ENCODE results near the gene MARCHF10. TPM values are rescaled to one million over a fixed set of nuclear protein-coding genes. Genes with fewer than 3 reads are reported as not detected.
"Not testable (repeated sequence)": the region's sequence is repeated elsewhere in the genome, so short reads cannot be mapped to it uniquely, and the experiment has no call there.

The MARCHF10 gene
- total and polyA plus RNA-seq, 2 of the 4 experiments (the other 2 are of a cell fraction) = 0.18 to 0.74 TPM

DNA sequence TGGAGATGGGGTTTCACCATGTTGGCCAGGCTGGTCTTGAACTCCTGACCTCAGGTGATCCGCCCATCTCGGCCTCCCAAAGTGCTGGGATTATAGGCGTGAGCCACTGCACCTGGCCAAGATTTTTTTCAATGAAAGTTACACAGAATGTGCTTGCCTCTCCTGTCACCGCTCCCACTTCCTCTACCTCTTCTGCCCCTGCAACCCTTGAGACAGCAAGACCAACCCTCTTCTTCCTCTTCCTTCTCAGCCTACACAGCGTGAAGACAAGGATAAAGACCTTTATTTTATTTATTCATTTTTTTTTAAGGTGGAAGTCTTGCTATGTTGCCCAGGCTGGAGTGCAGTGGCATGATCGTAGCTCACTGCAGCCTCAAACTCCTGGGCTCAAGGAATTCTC lies 23.0 kb upstream of the MARCHF10 start:
- H2BK5ac ChIP-seq (ENCODE audit: low read depth, low read length, poor library complexity, severe bottlenecking); DNase-seq; H2AFZ ChIP-seq (replicated peaks; ENCODE audit: low read length, poor library complexity); ATAC-seq (ENCODE audit: low read depth); H3K4me1 ChIP-seq (ENCODE audit: control insufficient read depth, insufficient read depth, low read length); H3K23ac ChIP-seq (ENCODE audit: low read depth, low read length); H3K9ac ChIP-seq (ENCODE audit: low read depth, low read length); H4K91ac ChIP-seq (ENCODE audit: insufficient read depth, low read depth, low read length); H3K4me2 ChIP-seq (ENCODE audit: low read depth, low read length); H3K9me1 ChIP-seq (ENCODE audit: insufficient read depth, low read length); H2AK5ac ChIP-seq (ENCODE audit: low read depth, low read length); dilution Hi-C loops (cut with HindIII; ENCODE audit: low sequenced_read_pairs, unreplicated experiment); BruUV-seq (replicated peaks); H3K79me1 ChIP-seq (ENCODE audit: low read depth in 1 of 2, low read length in 2 of 2); H2BK20ac ChIP-seq (ENCODE audit: low read depth, low read length); H2BK120ac ChIP-seq (ENCODE audit: low read depth, low read length); H4K5ac ChIP-seq (ENCODE audit: low read depth, low read length); H3K9me3 ChIP-seq (ENCODE audit: control insufficient read depth, insufficient read depth, low read length); H2AK9ac ChIP-seq (replicated peaks; ENCODE audit: low read depth, low read length, poor library complexity); H3K4me3 ChIP-seq (ENCODE audit: insufficient read depth, low read depth, low read length); H3K27ac ChIP-seq (ENCODE audit: insufficient read depth, low read length); H4K20me1 ChIP-seq (ENCODE audit: insufficient read depth, low read length); H2BK15ac ChIP-seq (ENCODE audit: low read depth, low read length); H3K14ac ChIP-seq (replicated peaks; ENCODE audit: low read depth, low read length); intact Hi-C loops (cut with micrococcal nuclease); H3K27me3 ChIP-seq (ENCODE audit: control insufficient read depth, insufficient read depth, low read length); H4K8ac ChIP-seq (ENCODE audit: low read depth in 2 of 2, low read length in 2 of 2); in situ Hi-C loops (cut with MboI; ENCODE audit: low sequenced_read_pairs); POLR2A ChIA-PET (ENCODE audit: unreplicated experiment); H3K56ac ChIP-seq (ENCODE audit: extremely low read depth, insufficient read depth, low read length); H3K36me3 ChIP-seq (ENCODE audit: control insufficient read depth, insufficient read depth, low read length); H3K18ac ChIP-seq (ENCODE audit: low read depth, low read length); H3K4ac ChIP-seq (ENCODE audit: low read depth, low read length): not testable (repeated sequence)
- 83% methylated on average over 1 of the region's 6 CpGs; no CpG with 5 or more reads in 1 of the 2 experiments for WGBS, 2 experiments (ENCODE audit: extremely low coverage in 2 of 2, insufficient read length in 1 of 2)
- CTCF ChIA-PET = interaction anchor here (0.6 kb wide), 1 partner anchor 130 kb away, joined by 5 read pairs; no protein-coding TSS in a partner anchor

Measured in IMR-90 (cell line).